ENCODE data around the gene MTSS2.

Gene MTSS2

DNA sequence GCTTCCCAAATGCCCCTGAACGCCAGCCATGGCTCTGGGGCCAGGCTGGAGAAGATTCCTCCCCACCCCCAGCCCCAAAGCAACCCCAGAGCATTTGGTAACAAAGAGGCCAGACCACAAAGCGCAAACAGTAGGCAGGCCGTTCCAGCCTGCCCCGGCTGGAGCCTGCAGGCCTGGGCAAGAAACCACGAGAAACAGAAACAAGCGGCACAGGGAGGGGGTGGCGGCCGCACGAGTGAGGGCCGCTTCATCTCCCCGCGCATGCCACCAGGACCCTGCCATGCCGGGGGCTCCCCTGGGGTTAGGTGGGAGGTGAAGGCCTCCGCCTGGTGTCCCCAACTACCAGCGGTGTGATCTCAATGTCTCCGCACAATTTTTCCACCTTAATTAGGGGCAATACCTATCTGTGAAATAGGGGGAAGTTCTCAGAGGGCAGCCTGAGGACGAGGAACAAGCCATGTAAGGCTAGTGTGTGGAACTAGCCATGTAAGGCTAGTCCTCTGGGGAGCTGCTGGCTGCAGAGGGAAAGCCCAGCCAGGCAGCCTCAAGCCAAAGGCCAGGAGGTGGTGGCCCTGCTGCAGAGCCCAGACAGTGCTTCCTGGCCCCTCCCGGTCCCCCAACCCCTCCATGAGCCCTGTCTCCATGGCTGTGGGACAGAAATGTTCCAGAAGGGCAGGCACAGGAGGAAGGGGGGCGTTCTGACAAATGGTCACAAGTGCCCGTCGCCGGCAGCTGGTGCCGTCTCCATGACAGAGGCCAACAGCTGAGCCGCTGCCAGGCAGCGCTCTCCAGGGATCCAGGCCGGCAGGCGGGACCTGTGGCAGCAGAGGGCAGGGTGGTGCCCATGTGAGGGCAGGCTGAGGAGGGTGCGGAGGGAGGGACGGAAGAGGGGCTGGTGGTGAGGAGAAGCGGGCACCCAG is 14.5 kb upstream of the MTSS2 start:
- no peak for DNase-seq (ENCODE audit: low read depth)

DNA sequence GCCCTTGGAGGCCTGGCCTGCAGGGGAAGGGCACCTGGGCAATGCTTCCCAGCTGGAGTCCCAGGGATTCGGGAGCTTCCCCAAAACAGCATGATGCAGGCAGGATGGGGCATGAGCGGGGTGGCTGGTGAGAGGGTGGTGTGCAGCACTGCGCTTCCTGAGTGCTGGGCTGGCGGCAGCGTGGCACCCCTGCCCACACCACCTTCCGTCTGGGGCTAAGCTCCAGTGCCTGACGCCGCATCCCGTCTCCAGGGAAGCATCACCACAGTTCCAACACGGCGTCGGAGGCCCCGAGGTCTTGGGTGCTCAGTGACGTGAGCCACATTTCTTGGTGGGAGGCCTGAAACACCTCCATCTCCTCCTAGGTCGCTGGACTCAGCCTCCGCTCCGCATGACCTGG is 13.8 kb upstream of the MTSS2 start:
- no peak for DNase-seq (ENCODE audit: low read depth)

DNA sequence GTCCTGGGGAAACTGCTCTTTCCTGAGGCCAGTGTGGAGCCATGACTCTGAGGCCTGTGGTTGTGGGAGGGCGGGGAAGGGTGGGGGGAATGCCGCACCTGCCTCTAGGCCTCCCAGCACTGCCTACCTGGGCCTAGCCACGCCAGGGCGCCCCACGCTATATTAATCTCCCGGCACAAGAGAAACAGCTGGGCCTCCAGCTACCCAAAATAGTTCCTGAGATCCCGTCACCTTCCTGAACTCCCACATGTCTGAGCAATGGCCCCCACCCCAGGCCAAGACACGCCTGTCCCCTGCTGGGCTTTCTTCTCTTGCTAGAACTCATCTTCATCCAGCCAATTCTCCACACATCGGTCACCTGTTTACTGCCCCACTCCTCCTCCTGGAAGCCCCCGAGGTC is 13.0 kb upstream of the MTSS2 start:
- no peak for DNase-seq (ENCODE audit: low read depth)

DNA sequence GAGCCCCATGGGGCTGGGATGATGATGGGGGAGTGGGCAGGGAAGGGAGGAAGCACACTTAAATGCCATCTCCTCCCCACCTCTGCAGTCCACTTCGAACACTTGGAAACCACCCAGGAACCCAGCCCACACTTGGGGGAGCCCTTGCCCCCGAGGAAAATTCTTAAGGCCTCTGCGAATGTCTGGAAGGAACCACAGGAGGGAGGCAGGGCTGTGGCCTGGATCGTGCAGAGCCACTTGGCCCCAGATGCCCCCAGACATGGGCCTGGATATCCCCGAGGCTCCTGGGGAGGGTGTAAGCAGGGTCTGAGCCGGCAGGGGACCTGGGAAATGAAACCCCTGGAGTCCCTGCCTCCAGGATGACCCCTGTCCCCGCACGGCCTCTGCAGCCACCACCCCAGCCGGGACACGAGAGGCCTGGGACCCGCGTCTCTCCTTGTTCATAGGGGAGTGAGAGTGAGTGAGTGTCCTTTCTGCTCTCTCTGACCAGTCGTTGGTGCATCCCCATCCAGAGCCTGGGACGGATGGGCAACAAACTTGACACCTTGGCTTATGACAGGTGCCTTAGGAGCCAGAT is 11.8 kb upstream of the MTSS2 start:
- no peak for DNase-seq (ENCODE audit: low read depth)

DNA sequence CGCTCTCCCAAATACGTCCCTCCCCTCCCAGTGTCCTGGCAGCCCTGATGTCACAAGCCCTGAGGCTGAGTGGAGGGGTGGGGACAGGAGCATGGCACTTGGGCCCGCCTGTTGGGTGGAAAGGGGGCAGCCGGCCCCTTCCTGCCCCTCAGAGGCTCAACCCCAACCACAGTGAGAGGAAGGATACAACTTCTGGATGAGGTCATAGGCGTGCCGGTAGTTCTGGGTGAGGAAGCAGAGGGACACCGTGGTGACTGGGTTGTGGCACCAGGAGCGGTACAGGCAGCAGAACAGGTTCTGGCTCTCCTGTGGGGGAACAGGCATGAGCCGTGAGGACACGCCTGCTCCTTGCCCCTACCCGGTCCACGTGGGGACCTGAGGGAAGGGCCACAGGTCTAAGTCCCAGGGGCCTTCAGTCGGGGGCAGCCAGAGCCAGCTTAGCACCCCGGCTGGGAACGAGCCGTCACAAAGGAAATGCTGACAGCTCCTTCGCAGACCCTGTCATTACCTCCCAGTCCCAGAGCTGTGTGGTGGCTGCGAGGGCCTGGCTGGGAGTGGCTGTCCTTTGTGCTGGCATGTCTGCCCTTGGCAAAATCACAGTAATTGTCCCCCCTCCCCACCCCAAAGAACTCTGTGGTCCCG is 11.2 kb upstream of the MTSS2 start:
- no peak for DNase-seq (ENCODE audit: low read depth)

DNA sequence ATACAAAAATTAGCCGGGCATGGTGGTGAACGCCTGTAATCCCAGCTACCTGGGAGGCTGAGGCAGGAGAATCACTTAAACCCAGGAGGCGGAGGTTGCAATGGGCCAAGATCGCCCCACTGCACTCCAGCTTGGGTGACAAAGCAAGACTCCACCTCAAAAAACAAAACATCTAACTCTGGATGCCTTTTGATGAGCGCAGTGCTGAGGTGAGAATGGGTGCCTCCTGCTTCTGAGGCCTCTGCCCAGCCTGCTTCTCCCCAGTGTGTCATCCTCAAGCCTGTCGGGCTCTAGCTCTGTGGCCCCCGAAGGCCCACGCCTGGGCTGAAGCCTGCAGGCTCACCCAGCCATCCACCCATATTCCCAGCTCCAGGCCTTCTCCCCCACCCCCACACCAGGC is 10.5 kb upstream of the MTSS2 start:
- DNase-seq (ENCODE audit: low read depth), result no peak

DNA sequence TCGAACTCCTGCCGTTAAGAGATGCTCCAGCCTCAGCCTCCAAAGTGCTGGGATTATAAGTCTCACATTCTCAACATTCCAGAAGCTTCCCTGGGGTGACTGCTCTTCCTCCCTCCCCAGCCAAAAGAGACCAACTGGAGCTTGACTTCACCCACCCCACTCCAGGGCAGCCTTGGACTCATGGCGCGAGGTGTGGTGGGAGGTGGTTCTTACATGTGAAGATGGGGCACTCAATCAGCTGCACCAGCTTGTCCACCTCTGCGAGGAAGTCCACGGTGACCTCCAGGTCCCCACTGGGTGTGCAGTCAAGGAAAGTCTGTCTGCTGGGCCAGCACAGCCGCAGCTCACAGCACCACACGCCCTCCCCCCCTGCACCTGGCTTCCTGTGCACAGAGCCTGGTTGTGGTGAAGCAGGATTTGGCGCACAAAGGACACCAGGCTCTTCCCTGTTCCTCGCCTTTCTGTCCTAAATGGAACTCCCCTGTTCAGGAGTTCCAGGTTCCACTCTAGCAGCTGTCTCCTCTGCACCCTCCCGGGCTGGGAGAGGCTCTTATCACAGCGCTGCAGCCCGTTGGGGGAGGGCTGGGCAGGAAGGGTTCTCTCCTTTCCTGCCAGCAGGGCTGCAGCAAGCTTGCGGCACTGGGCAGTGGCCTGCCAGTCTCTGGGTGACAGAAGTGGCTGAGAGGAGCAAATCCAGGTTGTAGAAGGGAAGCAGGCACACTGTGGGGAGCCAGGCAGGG is 9.6 kb upstream of the MTSS2 start:
- DNase-seq (ENCODE audit: low read depth), result no peak

DNA sequence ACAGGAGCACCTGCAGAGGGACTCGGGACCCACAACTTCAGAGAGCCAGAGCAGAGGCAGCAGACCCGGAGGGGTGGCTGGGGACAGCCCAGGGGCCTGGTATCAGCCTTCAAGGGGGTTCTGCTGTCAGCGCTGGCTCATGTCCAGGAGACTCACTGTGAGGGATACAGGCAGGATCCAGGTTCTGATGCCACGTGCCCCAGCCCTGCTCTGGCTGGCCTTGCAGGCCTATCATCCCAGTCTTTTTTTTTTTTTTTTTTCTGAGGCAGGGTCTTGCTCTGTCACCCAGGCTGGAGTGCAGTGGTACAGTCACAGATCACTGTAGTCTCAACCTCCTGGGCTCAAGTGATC is 9.0 kb upstream of the MTSS2 start:
- DNase-seq (ENCODE audit: low read depth), result no peak

DNA sequence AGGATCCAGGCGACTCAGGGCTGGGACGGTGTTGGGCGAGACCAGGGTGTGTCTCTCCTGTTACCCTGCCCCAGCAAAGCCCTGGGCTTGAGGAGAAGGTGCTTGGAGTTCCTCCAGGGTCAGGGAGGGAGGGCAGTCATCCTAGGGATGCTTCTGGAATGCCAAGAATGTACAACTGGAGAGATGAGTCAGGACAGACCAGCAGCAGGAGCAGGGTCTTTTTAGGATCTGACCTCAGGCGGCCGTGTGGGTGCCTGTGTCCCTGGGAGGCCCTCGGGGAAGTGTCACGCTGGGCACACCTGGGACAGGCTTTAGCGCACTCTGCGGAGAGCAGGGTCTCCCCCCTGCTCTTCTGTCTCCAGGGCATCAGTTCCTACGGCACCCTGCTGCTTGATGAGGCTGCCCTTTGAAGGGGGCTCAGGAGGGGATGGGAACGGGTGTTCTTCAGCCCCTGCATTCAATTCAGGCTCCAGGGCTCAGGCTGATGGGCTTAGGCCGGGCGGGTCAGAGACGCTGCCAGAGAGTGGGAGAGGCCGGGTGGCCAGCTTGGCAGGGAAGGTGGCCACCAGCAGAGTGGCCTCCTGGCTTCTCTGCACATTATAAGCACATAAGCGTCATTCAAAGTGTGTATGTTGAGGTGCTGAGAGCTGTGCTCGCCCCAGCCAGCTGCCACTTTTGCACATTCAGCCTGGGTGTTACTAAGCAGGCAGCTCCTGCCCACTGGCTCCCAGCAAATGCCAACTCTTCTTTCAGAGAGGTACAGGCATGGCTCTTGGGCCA is 8.4 kb upstream of the MTSS2 start:
- peak; percentile 78 for DNase-seq (ENCODE audit: low read depth)

DNA sequence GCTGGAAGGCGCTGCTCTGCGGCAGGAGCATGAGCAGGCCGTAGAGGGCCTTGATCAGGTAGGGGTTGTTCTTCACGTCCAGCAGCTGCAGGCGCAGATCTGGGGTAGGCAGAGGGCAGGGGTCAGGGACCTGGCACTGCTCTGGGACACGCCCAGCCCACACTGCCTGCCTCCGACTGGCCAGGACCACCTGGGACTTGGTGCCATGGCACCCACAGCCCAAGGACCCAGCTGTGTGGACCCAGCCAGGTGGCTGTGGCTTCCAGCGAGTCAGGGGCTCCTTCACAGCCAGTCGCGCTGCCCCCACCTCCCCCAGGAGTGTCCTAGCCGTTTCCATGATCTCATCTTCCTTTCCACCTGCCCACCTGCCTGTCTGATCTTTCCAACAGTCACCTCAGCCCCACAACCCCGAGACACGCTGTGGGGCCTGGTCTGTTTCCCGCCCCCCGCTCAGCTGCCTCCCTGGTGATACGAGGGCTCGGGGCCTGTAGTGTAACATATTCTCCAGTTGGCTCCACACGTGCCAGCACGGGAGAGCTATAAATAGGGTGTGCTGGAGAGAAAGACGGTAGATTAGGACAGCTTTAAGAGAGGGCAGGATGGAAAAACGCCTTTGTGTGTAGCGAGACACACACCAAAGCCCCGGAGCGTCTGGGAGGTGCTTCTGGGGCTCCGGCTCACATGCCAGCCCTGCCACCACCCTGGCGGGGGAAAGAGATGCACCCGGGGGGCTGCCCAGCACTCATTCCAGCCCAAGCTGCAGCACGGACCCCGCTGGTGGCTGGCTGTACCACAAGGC is 7.2 kb upstream of the MTSS2 start:
- no peak for DNase-seq (ENCODE audit: low read depth)

DNA sequence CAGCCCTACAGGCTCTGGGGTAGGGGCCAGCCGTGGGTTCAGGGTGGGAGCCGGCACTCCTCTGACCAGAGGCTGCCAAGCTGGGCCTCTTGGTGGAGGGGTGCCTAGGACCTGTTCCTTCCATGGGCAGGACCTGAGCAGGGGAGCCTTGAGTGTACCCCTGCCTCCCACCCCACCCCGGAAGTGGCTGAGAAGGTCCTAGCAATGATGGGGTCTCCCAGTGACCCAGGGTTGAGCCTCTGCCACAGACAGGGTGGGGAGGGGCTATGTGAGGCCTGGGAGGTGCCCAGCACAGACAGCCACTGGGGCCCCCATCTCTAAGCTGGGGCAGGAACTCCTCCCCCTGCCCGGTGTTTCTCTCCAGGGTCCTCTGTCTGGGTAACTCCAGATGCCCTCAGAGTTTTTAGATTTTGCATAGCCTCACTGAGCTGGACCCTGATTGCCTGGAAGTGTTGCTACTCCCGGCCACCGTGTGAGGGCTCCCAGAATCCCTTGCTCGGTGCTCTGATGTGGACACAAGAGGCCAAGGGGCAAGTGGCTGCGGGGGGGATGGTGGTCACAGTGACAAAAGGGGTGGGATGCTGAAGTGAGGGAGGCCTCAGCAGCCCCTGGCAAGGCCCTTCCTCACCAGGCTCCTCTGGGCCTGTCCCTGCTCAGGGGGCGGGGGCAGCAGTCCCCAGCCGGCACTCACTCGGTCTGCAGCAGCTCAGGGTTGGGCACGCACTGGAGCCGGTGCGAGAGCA is 6.4 kb upstream of the MTSS2 start:
- no peak for DNase-seq (ENCODE audit: low read depth)

DNA sequence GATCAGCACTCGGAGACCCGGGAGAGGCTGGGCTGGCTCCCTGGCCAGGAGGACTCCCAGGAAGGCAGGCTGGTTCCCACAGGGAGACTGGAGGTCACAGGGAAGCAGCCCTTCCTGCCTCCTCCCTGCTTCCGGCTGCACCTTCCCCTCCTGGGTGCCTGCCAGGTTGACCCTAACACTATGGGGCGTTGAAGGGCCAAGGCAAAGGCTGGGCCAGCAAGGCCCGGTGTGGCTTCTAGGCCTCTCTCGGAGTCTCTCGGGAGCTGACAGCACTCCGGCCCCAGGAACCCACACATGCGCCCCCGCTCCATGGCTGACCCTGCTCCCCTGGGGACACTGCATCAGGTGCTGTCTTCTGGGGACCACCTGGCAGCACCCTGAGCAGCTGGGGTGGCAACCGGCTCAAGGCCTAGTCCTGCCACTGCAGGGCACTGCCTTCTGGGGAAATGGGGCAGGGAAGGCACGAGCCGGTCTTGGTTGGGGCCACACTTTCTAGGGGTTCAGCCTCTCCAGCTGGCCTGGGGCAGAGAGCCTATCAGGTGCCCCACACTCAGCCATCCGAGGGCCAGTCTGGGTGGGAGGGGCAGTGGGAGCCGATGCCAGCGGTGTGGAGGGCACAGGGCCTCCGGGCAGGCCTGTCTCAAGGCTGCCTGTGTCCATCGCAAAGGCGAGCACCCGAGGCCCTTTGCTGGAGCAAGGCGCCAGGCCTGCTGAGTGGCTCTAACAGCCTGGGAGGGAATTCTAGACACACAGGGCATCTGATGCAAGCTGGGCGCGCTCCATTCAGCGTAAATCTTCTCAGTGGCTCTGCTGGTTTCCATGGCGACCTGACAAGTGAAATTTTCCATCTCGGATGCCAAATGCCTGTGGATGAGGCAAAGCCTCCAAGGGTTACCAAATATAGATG is 5.6 kb upstream of the MTSS2 start:
- peak; percentile 99 for DNase-seq (ENCODE audit: low read depth)

DNA sequence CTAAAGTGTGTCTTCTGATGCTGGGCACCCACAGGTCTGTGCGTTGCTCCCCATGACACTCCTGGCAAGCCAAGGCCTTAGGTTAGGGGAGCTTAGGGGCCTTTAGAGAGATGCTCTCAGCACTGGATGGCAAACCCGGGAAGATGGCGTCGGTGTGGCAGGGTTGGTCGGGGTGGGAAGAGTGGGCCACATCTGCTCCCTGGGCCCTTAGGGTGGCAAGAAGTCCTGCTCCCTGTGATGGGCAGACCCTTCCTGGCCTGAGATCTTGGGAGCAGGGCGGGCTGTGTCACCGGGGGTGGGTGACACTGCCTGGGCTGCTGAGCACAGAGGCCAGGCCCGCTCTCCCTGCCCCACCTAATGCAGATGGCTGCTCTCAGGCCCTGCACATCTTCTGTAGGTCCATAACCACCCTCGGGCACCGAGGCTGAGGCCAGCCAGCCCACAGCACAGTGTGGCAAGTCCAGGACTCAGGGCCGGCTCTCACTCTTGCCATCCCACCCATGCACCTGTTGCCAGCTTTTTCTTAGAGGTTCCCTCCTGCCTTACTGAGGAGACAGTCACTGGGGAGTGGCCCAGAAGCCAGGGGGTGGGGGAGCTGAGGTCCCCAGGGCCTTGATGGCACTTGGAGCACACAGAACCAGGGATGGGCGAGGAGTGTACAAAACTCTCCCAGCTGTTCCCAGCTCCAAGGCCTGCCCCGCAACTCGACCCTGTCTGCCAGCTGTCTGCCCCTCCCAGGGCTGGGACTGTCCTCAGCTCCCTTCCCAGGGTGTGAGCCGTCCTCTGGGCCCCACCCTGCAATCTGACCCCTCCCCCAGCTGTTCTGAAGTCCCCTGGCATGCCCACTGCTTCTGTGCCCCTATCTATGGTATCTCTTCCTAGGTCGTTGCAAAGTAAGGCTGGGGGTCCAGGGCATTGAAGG is 4.4 kb upstream of the MTSS2 start:
- no peak for DNase-seq (ENCODE audit: low read depth)

DNA sequence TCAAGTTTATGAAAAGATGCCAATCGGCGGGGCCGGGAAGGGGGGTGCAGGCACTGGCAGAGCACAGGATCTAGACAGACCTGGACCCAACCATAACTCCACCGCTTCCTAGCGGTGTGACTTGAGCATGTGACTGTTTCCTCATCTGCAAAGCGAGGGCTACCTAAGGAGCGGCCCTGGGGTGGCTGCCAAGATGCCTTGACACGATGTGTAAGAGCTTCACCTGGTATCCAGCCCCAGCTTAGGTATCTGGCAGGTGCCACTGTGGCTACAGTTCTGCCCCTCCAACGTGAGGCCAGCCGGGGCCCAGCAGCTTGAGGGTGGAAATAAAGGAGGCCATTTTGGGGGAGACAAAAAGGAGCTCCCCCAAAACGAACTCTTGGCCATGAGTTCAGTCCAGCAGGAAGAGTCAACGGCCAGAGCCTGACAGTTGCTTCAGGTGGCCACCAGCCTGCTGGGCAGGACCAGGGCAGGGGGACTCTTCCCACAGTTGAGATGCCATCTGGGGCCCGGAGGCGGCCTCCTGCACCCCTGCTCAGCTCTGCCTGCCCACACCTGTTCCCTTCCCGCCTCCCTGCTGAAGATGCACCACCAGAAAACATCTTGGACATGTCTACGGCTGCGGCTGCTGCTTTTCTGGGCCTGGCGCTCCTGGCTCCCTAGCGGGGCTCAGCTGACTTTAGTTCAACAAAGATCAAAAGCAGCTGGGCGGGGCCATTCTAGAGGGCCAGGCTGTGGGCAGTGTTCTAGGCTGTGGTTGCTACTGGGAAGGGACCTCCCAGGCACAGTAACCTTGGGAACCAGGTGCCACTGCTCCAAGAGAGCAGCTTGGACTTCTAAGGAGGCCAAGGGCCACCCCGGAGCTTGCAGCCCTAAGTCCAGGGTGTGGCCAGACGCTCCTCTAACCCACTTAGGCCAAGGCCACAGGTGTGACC is 3.4 kb upstream of the MTSS2 start:
- DNase-seq (ENCODE audit: low read depth), result no peak

DNA sequence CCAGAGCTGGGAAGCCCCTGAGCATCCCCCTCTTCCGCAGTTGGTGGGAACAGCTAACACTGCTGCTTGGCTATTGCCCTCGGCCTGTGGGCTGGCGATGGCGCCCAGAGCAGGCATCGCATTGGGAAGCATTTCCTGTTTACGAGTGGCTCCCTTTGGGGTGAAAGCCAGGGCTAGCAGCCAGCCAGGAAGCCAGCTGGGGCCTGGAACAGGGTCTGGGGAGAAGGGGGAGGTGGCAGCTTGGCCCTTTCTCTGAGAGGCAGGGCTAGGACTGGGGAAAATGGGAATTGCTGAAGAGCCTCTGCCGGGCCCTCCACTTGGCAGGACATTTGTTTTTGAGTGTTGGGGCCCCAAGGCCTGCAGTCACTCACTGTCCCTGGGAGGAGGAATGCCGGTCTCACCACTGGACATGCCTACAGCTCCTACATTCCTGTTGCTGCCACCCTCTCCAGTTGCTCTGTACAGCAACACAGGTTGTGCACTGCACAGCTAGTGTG is 2.4 kb upstream of the MTSS2 start:
- DNase-seq (ENCODE audit: low read depth), result peak; percentile 35

DNA sequence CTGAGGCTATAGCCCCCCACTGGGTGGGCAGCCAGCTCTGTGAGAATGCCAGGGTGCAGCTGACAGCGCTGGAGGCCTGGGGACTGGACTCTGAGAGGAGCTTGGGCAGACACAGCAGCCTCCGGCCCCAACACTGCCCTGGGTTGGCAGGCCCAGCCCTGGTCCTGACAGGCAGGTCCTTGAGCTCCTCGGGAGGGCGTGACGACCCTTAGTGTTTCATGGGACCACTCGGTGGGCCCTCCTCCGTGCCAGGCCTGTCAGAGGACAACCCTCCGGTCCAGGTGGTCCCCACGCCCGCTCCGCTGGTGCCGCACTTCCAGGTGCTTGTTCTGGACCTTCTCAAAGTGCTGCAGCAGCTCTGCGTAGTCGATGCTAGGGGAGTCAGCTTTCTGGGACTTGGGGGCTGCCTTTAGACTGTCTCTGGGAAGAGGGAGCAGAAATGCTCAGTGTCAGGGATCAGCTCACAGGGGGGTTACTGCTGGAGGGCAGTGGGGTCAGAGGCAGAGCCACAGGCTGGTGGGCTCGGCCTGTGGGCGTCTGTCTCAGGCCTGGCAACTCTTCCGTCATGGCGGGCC is 1.9 kb upstream of the MTSS2 start:
- DNase-seq (ENCODE audit: low read depth), result no peak

Data from fibroblast of the conjunctiva (primary cell).